D721Med (cell line): Measurements from ENCODE around the gene MRPL53.

Experiments
- DNase-seq: peaks from one replicate; pipeline ENCODE4 v3.0.0; 2011; ENCODE audit warnings: low spot score; ENCODE audit not compliant: insufficient read length
- FAIRE-seq: peaks from 2 replicates; lab custom pipeline; 2011; peaks lifted over from hg19 to GRCh38; lab: Jason Lieb, UNC
- CTCF ChIP-seq: IDR thresholded peaks from 2 replicates; pipeline ENCODE4 v1.5.1; 2012; ENCODE audit warnings: mild to moderate bottlenecking, control low read depth; ENCODE audit not compliant: insufficient read depth; ENCODE audit errors: missing control alignments

The MRPL53 gene

DNA sequence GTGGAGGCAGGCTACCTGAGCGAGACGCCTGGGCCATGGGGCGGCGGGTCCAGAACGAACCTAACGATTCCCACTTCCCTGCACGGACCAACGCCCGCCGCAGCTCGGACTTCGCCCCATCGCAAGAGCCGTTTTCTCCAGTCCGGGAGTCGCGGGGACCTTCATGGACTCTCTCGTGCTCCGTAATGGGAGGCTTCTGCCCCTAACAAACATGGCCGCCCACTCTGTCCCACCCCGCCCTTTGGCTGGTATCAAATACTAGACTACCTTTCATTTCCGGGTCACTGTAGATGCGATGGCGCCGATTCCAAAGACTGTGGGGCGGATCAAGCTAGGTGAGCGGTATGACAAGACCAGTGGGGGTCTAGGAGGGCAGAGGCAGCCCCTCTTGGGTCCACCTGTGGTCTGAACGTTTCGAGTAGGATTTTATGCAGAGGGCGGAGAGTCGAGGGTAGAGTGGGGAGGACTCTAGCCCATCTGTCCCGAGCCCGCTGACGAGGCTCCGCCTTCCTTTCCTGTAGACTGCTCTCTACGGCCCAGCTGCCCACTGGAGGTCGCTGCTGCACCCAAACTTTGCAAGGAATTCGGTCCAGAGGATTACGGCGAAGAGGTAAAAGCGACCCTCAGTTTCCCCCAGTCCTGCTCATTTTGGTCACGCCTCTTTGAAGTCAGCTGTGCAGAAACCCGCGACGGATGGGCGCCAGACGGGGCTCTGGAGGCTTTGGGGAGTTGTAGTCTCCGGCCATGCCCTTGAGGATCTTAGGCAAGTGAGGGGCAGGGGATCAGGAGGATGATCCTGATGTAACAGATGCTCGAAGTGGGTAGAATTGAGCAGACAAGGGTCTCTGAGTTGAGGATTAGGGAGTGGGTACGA, 10.6 kb upstream of the MRPL53 start, which contains the start of the genes CCDC142 and TTC31:
Gene CCDC142, minus strand, starts transcription at position 198 of the 874 bp plus-strand sequence. Its CDS starts 161 bp downstream, at position 37.
Gene TTC31, plus strand, starts transcription at position 281 of the 874 bp plus-strand sequence. Its CDS starts 15 bp downstream, at position 296.
- peak; percentile 73 for FAIRE-seq
- TF ChIP-seq CTCF, result peak; percentile 90
- DNase-seq, result peak; percentile 76

DNA sequence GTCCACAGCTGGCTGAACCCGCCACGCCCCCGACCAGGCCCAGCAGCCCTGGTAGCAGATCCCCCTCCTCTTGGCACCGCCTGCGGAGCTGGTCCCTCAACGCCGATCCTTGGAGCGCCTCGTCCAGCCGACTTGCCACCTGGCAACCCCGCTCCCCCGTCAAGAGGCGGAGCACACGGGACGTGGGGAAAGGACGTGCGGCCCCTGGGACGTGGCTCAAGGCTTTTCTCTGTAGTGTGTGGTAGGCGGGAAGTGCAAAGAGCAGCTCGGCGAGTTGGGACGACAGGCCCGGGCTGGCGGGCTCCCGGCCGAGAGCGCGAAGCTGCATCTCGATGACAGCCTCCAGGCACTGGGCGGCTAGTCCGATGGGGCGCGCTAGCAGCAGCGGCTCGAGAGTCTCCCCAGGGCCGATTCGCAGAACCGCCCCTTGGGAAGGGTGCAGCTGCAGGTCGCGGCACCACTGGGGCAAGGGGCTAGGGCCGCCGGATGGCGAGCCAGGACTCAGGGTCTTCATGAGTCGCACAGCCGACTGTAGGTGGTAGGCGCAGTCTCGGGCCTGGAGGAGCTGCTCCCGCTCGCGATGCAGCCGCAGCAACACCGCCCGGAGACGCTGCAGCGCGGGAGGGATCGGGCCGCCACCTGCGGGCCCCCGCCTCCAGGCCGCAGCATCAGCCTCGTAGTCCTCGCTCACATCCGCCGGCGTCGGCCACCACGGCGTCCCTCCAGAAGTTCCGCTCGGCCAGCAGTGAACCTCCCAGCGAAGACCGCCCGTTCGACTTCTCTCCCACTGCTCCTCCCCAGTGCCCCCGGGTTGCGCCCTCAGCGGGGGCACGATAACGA, 9.7 kb upstream of the MRPL53 start:
- FAIRE-seq (no peak), DNase-seq (no peak)
- TF ChIP-seq CTCF, result no peak

DNA sequence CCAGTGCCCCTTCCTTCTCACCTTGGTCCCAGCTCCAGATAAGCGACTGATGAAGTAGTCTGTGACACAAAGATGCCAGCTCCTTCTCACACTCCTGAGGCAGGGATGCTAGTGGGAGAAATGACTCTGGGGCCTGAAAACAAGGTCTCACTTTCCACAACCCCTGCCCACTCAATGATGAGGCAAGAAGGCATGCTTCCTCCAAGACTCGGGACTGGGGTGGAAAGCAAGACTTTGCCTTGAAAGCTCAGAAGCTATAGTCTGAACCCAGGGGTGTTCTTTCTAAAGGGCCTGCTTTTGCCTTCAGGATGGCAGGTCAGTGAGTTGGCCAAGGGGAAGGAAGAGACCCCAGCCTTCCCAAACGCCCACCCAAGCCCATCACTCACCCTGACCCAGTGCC, 9.0 kb upstream of the MRPL53 start:
- no peak for DNase-seq
- TF ChIP-seq CTCF, result no peak
- no peak for FAIRE-seq

DNA sequence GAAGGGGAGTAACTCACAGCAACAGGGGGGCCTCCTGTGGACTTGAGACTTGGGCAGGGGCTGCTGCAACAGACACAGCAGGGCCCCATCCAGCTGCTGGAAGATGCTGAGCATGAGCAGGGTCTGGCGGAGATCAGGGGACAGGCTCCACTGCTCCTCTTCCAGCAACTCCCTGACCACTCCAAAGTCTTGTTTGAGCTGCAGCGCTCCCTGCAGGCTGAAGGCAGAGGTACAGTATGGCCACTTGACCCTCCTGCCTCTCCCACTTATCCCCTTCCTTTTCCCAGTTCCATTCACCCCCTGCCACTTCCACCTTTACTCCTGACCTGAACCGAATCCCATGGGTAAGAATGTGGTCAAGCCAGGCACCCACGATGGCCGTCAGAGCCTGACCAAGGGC, 2.4 kb upstream of the MRPL53 start:
- no peak for TF ChIP-seq CTCF
- no peak for DNase-seq
- FAIRE-seq, result no peak

DNA sequence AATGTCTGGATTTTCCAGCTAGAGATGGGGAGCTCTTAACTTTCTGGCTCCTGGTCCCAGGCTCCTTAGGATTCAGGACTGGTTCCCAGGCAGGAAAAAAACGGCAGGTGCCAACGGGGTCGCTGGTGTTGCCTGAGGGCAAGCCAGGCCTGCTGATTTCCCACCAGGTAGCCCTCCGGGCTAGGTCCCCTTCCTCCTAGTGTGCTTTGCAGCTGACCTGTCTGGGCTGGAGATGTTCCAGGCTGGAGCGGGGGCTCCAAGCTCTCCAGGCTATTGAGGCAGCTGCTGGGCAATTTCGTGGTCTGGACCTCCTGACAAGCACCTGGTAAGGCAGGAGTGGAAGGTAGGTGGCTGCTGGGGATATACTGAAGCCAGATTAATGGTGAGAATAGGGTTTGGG, 2.0 kb upstream of the MRPL53 start:
- FAIRE-seq, result no peak
- no peak for TF ChIP-seq CTCF
- no peak for DNase-seq

DNA sequence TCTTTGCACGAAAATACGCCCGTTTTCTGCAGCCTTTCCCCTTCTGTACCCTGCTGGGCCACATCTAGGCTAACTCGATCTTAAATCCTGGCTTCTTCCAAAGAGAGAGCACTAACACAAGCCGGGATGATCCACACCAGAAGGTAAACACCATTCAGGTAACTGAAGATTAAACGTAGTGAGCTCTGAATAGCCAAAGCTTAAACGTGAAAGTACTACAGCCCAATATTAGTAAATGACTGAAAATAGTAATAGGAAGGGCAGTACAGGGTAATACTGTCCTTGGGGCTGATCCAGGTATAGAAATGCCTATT, 422 bp upstream of the MRPL53 start:
- FAIRE-seq, result no peak
- no peak for TF ChIP-seq CTCF

More for the DNA sequence above, 422 bp upstream of the MRPL53 start:
- no peak for DNase-seq
